Hepatocyte (in vitro differentiated cells): ENCODE results near the gene C20orf96. TPM values are rescaled to one million over a fixed set of nuclear protein-coding genes. Genes with fewer than 3 reads are reported as not detected.
A peak's percentile ranks its signal among the peaks of the same experiment; 100 is the strongest.

Source experiments
- DNase-seq: peaks from one replicate; pipeline ENCODE4 v3.0.0-alpha.2; 2016; ENCODE audit warnings: low spot score
- H2AFZ ChIP-seq: fragments of 200-600 bp; sonication (generic); 2 replicates; pipeline ENCODE4 v1.6.0; 2016; ENCODE audit warnings: antibody characterized with exemption, mild to moderate bottlenecking
- H3K27ac ChIP-seq: fragments of 200-600 bp; sonication (generic); 2 replicates; pipeline ENCODE4 v1.5.1; 2016; ENCODE audit warnings: mild to moderate bottlenecking
- H3K27me3 ChIP-seq: fragments of 200-600 bp; sonication (generic); 2 replicates; pipeline ENCODE4 v1.6.1; 2016
- H3K36me3 ChIP-seq: fragments of 200-600 bp; sonication (generic); replicated peaks from 2 replicates; pipeline ENCODE4 v1.5.1; 2016; ENCODE audit warnings: low read depth; ENCODE audit not compliant: insufficient read depth
- H3K4me1 ChIP-seq: fragments of 200-600 bp; sonication (generic); 2 replicates; pipeline ENCODE4 v1.5.1; 2016; ENCODE audit warnings: mild to moderate bottlenecking, moderate library complexity; ENCODE audit not compliant: insufficient read depth
- H3K4me2 ChIP-seq: fragments of 200-600 bp; sonication (generic); 2 replicates; pipeline ENCODE4 v1.6.0; 2016
- H3K4me3 ChIP-seq: fragments of 200-600 bp; sonication (generic); 2 replicates; pipeline ENCODE4 v1.5.1; 2016; ENCODE audit warnings: mild to moderate bottlenecking
- H3K79me2 ChIP-seq: fragments of 200-600 bp; sonication (generic); 2 replicates; pipeline ENCODE4 v1.6.0; 2017; ENCODE audit warnings: mild to moderate bottlenecking
- H3K9me2 ChIP-seq: fragments of 200-600 bp; sonication (generic); replicated peaks from 2 replicates; pipeline ENCODE4 v1.6.0; 2017; ENCODE audit warnings: mild to moderate bottlenecking; ENCODE audit not compliant: insufficient read depth
- H3K9me3 ChIP-seq: fragments of 200-600 bp; sonication (generic); 2 replicates; pipeline ENCODE4 v1.5.1; 2016; ENCODE audit warnings: low read depth, mild to moderate bottlenecking
- H4K20me1 ChIP-seq: fragments of 200-600 bp; sonication (generic); 2 replicates; pipeline ENCODE4 v1.6.0; 2016; ENCODE audit warnings: mild to moderate bottlenecking; ENCODE audit not compliant: insufficient read depth, poor library complexity, severe bottlenecking
- CTCF ChIP-seq: fragments of 200-600 bp; sonication (generic); IDR thresholded peaks from 2 replicates; pipeline ENCODE4 v1.5.1; 2016; ENCODE audit warnings: antibody characterized with exemption, mild to moderate bottlenecking; ENCODE audit not compliant: poor library complexity
- EZH2 ChIP-seq: fragments of 200-600 bp; sonication (generic); IDR thresholded peaks from 2 replicates; pipeline ENCODE4 v1.6.1; 2016; ENCODE audit warnings: antibody characterized with exemption, mild to moderate bottlenecking, borderline replicate concordance
- EZH2phosphoT487 ChIP-seq: fragments of 200-600 bp; sonication (generic); IDR thresholded peaks from one replicate; pipeline ENCODE4 v1.6.1; 2018; ENCODE audit warnings: antibody characterized with exemption, mild to moderate bottlenecking, low read depth, moderate library complexity; ENCODE audit not compliant: unreplicated experiment, severe bottlenecking
- WGBS: methylation state at CpG from one replicate; pipeline ENCODE4 v1.1.6; 2016; ENCODE audit warnings: low lambda C conversion rate; ENCODE audit errors: missing lambda C conversion rate; 5-methylcytosine and 5-hydroxymethylcytosine counted together
- polyA plus RNA-seq: library from polyadenylated mRNA; unstranded; fragments of >200 nt; fragmentation: Nextera tagmentation; extraction: Ambion mirVana; gene quantifications from 2 replicates; pipeline ENCODE4 v1.2.1, GENCODE V29; 2016
- total RNA-seq: library from RNA; depleted of rRNA; stranded (reverse); fragments of >200 nt; gene quantifications from 2 replicates; pipeline ENCODE4 v1.2.3, GENCODE V29; 2014

C20orf96 gene
- total and polyA plus RNA-seq, 2 experiments from 2014 or later, result 3.5 to 10.6 TPM

DNA sequence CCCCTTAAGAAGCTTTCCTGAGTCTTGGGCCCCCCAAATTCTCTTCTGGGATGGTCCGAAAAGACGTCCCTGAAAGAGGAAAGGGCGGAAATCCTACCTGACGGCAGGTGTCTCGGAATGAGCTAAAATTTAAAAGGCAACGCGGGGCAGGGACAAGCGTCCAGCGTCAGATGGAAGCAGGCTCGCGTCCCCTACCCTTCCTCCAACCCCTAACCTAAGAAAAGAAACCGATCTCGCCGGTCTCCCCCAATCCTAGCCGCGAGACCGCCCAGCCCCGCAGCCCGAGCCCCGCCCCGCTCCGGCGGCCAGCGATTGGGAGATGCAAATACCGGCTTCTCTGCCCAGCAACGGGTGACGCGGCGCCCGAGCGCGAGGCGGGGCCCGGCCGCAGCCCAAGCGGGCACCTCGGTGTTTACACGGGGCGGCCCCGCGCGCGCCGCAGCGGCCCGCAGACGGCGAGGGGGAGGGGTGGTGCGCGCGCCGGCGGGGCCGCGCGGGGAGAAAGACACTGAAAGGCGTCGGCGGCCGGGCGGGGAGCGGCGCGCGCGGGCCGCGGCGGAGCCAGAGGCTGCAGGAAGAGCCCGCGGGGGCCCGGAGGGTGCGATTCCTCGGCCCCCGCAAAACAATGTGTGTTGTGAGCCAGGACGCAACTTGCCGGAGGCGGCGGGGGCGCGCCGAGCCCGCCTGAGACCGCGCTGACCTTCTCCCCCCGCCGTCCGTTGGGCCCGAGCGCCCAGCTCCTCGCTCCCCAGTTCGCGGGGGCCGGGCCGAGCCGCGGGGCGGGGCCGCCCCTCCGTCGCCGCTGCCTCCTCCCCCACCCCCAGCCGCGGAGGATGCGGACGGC lies 34.7 kb upstream of the C20orf96 start, which contains the start of gene SOX12:
Gene SOX12, plus strand, starts transcription at position 508 of the 844 bp plus-strand sequence. CDS start 373 bp downstream, outside the sequence.
- Histone ChIP-seq H3K4me1 (peaks cover 5% of the 10 kb centered on the region), H3K36me3 (no peaks in the 10 kb centered on the region), H3K27ac (peak within 1 kb of the TSS; percentile 97), H3K79me2 (peaks cover 29% of the 10 kb centered on the region), H3K27me3 (no peaks in the 10 kb centered on the region), H3K9me3 (no peaks in the 10 kb centered on the region), H3K9me2 (no peaks in the 10 kb centered on the region), H2AFZ (peak within 1 kb of the TSS; percentile 72), H3K4me2 (peak within 1 kb of the TSS; percentile 97), H4K20me1 (peaks cover 29% of the 10 kb centered on the region), H3K4me3 (peak within 1 kb of the TSS; percentile 80)
- WGBS, result 0% methylated on average over 25 of the region's 106 CpGs
- DNase-seq, result peak; percentile 98
- no peak for TF ChIP-seq EZH2

GRCh38 chr20:324177-325044 lies 33.9 kb upstream of the C20orf96 start:
- H3K27me3 ChIP-seq, result no peaks in the 10 kb centered on the region
- TF ChIP-seq EZH2 (no peak), CTCF (peak; percentile 41)
- H2AFZ ChIP-seq, result peak overlapping the region; percentile 72
- H3K27ac ChIP-seq, result peak overlapping the region; percentile 89
- peaks cover 27% of the 10 kb centered on the region for H3K79me2 ChIP-seq
- peaks cover 5% of the 10 kb centered on the region for H3K4me1 ChIP-seq
- DNase-seq, result peak; percentile 95
- H3K4me3 ChIP-seq, result peak overlapping the region; percentile 80
- H3K9me2 ChIP-seq, result no peaks in the 10 kb centered on the region
- no peaks in the 10 kb centered on the region for H3K36me3 ChIP-seq
- H3K9me3 ChIP-seq, result no peaks in the 10 kb centered on the region
- 2% methylated on average over 44 of the region's 69 CpGs for WGBS
- H3K4me2 ChIP-seq, result peak overlapping the region; percentile 91
- peaks cover 21% of the 10 kb centered on the region for H4K20me1 ChIP-seq

- Histone ChIP-seq H3K4me3 (no peak overlapping the region), H2AFZ (no peak overlapping the region), H3K4me1 (no peaks in the 10 kb centered on the region), H3K9me3 (no peaks in the 10 kb centered on the region), H3K79me2 (no peaks in the 10 kb centered on the region), H3K9me2 (no peaks in the 10 kb centered on the region), H3K4me2 (no peak overlapping the region), H3K36me3 (no peaks in the 10 kb centered on the region), H4K20me1 (no peaks in the 10 kb centered on the region), H3K27me3 (no peaks in the 10 kb centered on the region), H3K27ac (no peak overlapping the region)
- WGBS, result 97% methylated on average over 2 of the region's 2 CpGs
- TF ChIP-seq EZH2phosphoT487, result no peak
- no peak for TF ChIP-seq CTCF
- no peak for TF ChIP-seq EZH2
- DNase-seq, result no peak
These were observed 25.9 kb upstream of the C20orf96 start for GRCh38 chr20:316316-317068.
